WTC11 (cell line): ENCODE measurements around the gene CD79A. TPM values are rescaled to one million over a fixed set of nuclear protein-coding genes. Genes with fewer than 3 reads are reported as not detected.

ENCODE experiments used
- ATF1 ChIP-seq: sonication (generic); formaldehyde crosslinking; IDR thresholded peaks from 2 replicates; pipeline ENCODE4 v1.8.1; 2023; ENCODE audit warnings: mild to moderate bottlenecking, moderate library complexity, missing genetic modification reagents
- CREM ChIP-seq: sonication (generic); formaldehyde crosslinking; IDR thresholded peaks from 2 replicates; pipeline ENCODE4 v1.8.1; 2022; ENCODE audit warnings: mild to moderate bottlenecking, missing genetic modification reagents, moderate library complexity
- ELF4 ChIP-seq: sonication (generic); formaldehyde crosslinking; IDR thresholded peaks from 2 replicates; pipeline ENCODE4 v1.8.1; 2022; ENCODE audit warnings: low read depth, mild to moderate bottlenecking, moderate library complexity, missing genetic modification reagents
- EMX1 ChIP-seq: fragments of 250-450 bp; sonication (Bioruptor Pico); IDR thresholded peaks from 2 replicates; pipeline ENCODE4 v1.8.0; 2021; ENCODE audit warnings: mild to moderate bottlenecking
- ESRRA ChIP-seq: sonication (generic); formaldehyde crosslinking; IDR thresholded peaks from 2 replicates; pipeline ENCODE4 v1.8.1; 2022; ENCODE audit warnings: mild to moderate bottlenecking, missing genetic modification reagents, borderline replicate concordance
- GRHL2 ChIP-seq: fragments of 250-450 bp; sonication (Bioruptor Pico); IDR thresholded peaks from 2 replicates; pipeline ENCODE4 v1.8.0; 2022; ENCODE audit warnings: mild to moderate bottlenecking, moderate library complexity; ENCODE audit not compliant: insufficient replicate concordance, severe bottlenecking
- KAT7 ChIP-seq: sonication (generic); formaldehyde crosslinking; IDR thresholded peaks from 2 replicates; pipeline ENCODE4 v1.8.1; 2023; ENCODE audit warnings: missing genetic modification reagents, mild to moderate bottlenecking, borderline replicate concordance
- RELA ChIP-seq: sonication (generic); formaldehyde crosslinking; IDR thresholded peaks from 2 replicates; pipeline ENCODE4 v1.8.1; 2022; ENCODE audit warnings: missing genetic modification reagents, mild to moderate bottlenecking, borderline replicate concordance
- TEAD1 ChIP-seq: sonication (generic); formaldehyde crosslinking; IDR thresholded peaks from 2 replicates; pipeline ENCODE4 v1.8.0; 2022; ENCODE audit warnings: mild to moderate bottlenecking, missing genetic modification reagents
- ZNF396 ChIP-seq: fragments of 250-450 bp; sonication (Bioruptor Pico); IDR thresholded peaks from 2 replicates; pipeline ENCODE4 v1.8.0; 2021; ENCODE audit warnings: mild to moderate bottlenecking, moderate library complexity, borderline replicate concordance
- total RNA-seq: library from RNA; stranded (reverse); gene quantifications from 3 replicates; pipeline ENCODE4 v1.2.3, GENCODE V29; 2021
- TF ChIP-seq, protein P1 (sequence below): sonication (generic); formaldehyde crosslinking; IDR thresholded peaks from 2 replicates; pipeline ENCODE4 v1.8.0; 2022; ENCODE audit warnings: missing genetic modification reagents
- TF ChIP-seq, protein P2 (sequence below): sonication (generic); formaldehyde crosslinking; IDR thresholded peaks from 2 replicates; pipeline ENCODE4 v1.8.1; 2023; ENCODE audit warnings: mild to moderate bottlenecking, missing genetic modification reagents, borderline replicate concordance
- TF ChIP-seq, protein P3 (sequence below): sonication (generic); formaldehyde crosslinking; IDR thresholded peaks from 2 replicates; pipeline ENCODE4 v1.8.1; 2022; ENCODE audit warnings: mild to moderate bottlenecking, moderate library complexity, missing genetic modification reagents
- TF ChIP-seq, protein P4 (sequence below): sonication (generic); formaldehyde crosslinking; IDR thresholded peaks from 2 replicates; pipeline ENCODE4 v1.8.0; 2023; ENCODE audit warnings: mild to moderate bottlenecking, missing genetic modification reagents
- TF ChIP-seq, protein P5 (sequence below): fragments of 200-600 bp; IDR thresholded peaks from 2 replicates; pipeline ENCODE4 v1.8.0; 2022; ENCODE audit warnings: antibody characterized with exemption
- TF ChIP-seq, protein P6 (sequence below): fragments of 250-450 bp; sonication (Bioruptor Pico); IDR thresholded peaks from 2 replicates; pipeline ENCODE4 v1.9.0; 2021; ENCODE audit warnings: moderate library complexity, mild to moderate bottlenecking, inconsistent platforms, borderline replicate concordance
- TF ChIP-seq, protein P7 (sequence below): sonication (generic); formaldehyde crosslinking; IDR thresholded peaks from 2 replicates; pipeline ENCODE4 v1.8.0; 2022; ENCODE audit warnings: mild to moderate bottlenecking, missing genetic modification reagents
- TF ChIP-seq, protein P8 (sequence below): sonication (generic); formaldehyde crosslinking; IDR thresholded peaks from 2 replicates; pipeline ENCODE4 v1.8.0; 2022; ENCODE audit warnings: mild to moderate bottlenecking, missing genetic modification reagents
- TF ChIP-seq, protein P9 (sequence below): fragments of 250-450 bp; sonication (Bioruptor Pico); IDR thresholded peaks from 2 replicates; pipeline ENCODE4 v1.8.0; 2021; ENCODE audit warnings: mild to moderate bottlenecking

Gene CD79A
- total RNA-seq, 1 experiment from 2014 or later = 0.42 TPM

DNA sequence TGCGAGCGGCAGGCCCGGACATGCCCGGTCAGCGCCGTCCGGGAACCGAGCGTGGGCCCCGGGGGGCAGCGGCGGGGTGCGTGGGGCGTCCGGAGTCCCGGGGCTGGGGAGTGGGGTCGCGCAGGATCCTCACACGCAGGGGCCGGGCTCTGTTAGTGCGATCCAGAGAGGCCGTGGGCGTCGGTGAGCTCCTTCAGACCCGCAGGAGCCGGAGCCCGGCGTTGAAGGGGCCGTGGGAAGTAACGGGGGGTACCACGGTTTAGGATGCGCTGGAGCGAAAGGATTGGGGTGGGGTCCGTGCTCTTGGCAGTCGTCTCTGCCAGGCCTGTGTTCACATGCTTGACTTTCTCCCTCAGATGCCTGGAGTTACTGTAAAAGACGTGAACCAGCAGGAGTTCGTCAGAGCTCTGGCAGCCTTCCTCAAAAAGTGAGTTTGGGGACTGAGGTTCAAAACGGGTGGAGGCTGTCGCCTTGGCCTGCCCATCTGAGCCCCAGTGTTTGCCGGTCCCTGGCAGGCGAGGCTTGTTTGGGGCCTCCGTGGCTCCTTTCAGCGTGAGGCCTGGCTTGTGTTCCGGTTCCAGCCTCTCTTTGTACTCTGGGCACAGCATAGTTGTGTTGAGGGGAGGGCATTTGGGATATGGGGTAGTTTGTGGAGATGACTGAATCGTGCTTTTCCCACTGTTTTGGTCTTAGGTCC, 16.5 kb upstream of the CD79A start (continued):
- TF ChIP-seq, protein P1, sequence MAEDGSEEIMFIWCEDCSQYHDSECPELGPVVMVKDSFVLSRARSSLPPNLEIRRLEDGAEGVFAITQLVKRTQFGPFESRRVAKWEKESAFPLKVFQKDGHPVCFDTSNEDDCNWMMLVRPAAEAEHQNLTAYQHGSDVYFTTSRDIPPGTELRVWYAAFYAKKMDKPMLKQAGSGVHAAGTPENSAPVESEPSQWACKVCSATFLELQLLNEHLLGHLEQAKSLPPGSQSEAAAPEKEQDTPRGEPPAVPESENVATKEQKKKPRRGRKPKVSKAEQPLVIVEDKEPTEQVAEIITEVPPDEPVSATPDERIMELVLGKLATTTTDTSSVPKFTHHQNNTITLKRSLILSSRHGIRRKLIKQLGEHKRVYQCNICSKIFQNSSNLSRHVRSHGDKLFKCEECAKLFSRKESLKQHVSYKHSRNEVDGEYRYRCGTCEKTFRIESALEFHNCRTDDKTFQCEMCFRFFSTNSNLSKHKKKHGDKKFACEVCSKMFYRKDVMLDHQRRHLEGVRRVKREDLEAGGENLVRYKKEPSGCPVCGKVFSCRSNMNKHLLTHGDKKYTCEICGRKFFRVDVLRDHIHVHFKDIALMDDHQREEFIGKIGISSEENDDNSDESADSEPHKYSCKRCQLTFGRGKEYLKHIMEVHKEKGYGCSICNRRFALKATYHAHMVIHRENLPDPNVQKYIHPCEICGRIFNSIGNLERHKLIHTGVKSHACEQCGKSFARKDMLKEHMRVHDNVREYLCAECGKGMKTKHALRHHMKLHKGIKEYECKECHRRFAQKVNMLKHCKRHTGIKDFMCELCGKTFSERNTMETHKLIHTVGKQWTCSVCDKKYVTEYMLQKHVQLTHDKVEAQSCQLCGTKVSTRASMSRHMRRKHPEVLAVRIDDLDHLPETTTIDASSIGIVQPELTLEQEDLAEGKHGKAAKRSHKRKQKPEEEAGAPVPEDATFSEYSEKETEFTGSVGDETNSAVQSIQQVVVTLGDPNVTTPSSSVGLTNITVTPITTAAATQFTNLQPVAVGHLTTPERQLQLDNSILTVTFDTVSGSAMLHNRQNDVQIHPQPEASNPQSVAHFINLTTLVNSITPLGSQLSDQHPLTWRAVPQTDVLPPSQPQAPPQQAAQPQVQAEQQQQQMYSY (CRISPR knock-in tag) = no peak
- TF ChIP-seq, protein P2, sequence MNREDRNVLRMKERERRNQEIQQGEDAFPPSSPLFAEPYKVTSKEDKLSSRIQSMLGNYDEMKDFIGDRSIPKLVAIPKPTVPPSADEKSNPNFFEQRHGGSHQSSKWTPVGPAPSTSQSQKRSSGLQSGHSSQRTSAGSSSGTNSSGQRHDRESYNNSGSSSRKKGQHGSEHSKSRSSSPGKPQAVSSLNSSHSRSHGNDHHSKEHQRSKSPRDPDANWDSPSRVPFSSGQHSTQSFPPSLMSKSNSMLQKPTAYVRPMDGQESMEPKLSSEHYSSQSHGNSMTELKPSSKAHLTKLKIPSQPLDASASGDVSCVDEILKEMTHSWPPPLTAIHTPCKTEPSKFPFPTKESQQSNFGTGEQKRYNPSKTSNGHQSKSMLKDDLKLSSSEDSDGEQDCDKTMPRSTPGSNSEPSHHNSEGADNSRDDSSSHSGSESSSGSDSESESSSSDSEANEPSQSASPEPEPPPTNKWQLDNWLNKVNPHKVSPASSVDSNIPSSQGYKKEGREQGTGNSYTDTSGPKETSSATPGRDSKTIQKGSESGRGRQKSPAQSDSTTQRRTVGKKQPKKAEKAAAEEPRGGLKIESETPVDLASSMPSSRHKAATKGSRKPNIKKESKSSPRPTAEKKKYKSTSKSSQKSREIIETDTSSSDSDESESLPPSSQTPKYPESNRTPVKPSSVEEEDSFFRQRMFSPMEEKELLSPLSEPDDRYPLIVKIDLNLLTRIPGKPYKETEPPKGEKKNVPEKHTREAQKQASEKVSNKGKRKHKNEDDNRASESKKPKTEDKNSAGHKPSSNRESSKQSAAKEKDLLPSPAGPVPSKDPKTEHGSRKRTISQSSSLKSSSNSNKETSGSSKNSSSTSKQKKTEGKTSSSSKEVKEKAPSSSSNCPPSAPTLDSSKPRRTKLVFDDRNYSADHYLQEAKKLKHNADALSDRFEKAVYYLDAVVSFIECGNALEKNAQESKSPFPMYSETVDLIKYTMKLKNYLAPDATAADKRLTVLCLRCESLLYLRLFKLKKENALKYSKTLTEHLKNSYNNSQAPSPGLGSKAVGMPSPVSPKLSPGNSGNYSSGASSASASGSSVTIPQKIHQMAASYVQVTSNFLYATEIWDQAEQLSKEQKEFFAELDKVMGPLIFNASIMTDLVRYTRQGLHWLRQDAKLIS (CRISPR knock-in tag) = no peak
- TF ChIP-seq ZNF396 (CRISPR knock-in tag) = no peak
- no peak for TF ChIP-seq EMX1
- TF ChIP-seq ELF4 (CRISPR knock-in tag) = 0 out of 2 replicates have a peak, but pooled peaks have one; percentile 29
- TF ChIP-seq, protein P3, sequence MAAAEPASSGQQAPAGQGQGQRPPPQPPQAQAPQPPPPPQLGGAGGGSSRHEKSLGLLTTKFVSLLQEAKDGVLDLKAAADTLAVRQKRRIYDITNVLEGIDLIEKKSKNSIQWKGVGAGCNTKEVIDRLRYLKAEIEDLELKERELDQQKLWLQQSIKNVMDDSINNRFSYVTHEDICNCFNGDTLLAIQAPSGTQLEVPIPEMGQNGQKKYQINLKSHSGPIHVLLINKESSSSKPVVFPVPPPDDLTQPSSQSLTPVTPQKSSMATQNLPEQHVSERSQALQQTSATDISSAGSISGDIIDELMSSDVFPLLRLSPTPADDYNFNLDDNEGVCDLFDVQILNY (CRISPR knock-in tag) = no peak
- no peak for TF ChIP-seq ATF1
- TF ChIP-seq, protein P4, sequence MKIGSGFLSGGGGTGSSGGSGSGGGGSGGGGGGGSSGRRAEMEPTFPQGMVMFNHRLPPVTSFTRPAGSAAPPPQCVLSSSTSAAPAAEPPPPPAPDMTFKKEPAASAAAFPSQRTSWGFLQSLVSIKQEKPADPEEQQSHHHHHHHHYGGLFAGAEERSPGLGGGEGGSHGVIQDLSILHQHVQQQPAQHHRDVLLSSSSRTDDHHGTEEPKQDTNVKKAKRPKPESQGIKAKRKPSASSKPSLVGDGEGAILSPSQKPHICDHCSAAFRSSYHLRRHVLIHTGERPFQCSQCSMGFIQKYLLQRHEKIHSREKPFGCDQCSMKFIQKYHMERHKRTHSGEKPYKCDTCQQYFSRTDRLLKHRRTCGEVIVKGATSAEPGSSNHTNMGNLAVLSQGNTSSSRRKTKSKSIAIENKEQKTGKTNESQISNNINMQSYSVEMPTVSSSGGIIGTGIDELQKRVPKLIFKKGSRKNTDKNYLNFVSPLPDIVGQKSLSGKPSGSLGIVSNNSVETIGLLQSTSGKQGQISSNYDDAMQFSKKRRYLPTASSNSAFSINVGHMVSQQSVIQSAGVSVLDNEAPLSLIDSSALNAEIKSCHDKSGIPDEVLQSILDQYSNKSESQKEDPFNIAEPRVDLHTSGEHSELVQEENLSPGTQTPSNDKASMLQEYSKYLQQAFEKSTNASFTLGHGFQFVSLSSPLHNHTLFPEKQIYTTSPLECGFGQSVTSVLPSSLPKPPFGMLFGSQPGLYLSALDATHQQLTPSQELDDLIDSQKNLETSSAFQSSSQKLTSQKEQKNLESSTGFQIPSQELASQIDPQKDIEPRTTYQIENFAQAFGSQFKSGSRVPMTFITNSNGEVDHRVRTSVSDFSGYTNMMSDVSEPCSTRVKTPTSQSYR (CRISPR knock-in tag) = no peak
- no peak for TF ChIP-seq RELA
- TF ChIP-seq, protein P5, sequence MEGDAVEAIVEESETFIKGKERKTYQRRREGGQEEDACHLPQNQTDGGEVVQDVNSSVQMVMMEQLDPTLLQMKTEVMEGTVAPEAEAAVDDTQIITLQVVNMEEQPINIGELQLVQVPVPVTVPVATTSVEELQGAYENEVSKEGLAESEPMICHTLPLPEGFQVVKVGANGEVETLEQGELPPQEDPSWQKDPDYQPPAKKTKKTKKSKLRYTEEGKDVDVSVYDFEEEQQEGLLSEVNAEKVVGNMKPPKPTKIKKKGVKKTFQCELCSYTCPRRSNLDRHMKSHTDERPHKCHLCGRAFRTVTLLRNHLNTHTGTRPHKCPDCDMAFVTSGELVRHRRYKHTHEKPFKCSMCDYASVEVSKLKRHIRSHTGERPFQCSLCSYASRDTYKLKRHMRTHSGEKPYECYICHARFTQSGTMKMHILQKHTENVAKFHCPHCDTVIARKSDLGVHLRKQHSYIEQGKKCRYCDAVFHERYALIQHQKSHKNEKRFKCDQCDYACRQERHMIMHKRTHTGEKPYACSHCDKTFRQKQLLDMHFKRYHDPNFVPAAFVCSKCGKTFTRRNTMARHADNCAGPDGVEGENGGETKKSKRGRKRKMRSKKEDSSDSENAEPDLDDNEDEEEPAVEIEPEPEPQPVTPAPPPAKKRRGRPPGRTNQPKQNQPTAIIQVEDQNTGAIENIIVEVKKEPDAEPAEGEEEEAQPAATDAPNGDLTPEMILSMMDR = no peak
- no peak for TF ChIP-seq ESRRA
- TF ChIP-seq GRHL2 = no peak
- TF ChIP-seq, protein P6, sequence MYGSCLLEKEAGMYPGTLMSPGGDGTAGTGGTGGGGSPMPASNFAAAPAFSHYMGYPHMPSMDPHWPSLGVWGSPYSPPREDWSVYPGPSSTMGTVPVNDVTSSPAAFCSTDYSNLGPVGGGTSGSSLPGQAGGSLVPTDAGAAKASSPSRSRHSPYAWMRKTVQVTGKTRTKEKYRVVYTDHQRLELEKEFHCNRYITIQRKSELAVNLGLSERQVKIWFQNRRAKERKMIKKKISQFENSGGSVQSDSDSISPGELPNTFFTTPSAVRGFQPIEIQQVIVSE = no peak
- TF ChIP-seq CREM (CRISPR knock-in tag) = no peak
- no peak for TF ChIP-seq TEAD1 (CRISPR knock-in tag)
- TF ChIP-seq, protein P7, sequence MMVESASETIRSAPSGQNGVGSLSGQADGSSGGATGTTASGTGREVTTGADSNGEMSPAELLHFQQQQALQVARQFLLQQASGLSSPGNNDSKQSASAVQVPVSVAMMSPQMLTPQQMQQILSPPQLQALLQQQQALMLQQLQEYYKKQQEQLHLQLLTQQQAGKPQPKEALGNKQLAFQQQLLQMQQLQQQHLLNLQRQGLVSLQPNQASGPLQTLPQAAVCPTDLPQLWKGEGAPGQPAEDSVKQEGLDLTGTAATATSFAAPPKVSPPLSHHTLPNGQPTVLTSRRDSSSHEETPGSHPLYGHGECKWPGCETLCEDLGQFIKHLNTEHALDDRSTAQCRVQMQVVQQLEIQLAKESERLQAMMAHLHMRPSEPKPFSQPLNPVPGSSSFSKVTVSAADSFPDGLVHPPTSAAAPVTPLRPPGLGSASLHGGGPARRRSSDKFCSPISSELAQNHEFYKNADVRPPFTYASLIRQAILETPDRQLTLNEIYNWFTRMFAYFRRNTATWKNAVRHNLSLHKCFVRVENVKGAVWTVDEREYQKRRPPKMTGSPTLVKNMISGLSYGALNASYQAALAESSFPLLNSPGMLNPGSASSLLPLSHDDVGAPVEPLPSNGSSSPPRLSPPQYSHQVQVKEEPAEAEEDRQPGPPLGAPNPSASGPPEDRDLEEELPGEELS (CRISPR knock-in tag) = no peak
- TF ChIP-seq, protein P8, sequence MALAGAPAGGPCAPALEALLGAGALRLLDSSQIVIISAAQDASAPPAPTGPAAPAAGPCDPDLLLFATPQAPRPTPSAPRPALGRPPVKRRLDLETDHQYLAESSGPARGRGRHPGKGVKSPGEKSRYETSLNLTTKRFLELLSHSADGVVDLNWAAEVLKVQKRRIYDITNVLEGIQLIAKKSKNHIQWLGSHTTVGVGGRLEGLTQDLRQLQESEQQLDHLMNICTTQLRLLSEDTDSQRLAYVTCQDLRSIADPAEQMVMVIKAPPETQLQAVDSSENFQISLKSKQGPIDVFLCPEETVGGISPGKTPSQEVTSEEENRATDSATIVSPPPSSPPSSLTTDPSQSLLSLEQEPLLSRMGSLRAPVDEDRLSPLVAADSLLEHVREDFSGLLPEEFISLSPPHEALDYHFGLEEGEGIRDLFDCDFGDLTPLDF = no peak
- TF ChIP-seq, protein P9, sequence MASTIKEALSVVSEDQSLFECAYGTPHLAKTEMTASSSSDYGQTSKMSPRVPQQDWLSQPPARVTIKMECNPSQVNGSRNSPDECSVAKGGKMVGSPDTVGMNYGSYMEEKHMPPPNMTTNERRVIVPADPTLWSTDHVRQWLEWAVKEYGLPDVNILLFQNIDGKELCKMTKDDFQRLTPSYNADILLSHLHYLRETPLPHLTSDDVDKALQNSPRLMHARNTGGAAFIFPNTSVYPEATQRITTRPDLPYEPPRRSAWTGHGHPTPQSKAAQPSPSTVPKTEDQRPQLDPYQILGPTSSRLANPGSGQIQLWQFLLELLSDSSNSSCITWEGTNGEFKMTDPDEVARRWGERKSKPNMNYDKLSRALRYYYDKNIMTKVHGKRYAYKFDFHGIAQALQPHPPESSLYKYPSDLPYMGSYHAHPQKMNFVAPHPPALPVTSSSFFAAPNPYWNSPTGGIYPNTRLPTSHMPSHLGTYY (CRISPR knock-in tag) = peak; percentile 22; the same call in 1 of the 2 replicates
- TF ChIP-seq KAT7 (CRISPR knock-in tag) = no peak
